ENCODE measurements around the gene DGCR2. TPM values are rescaled to one million over a fixed set of nuclear protein-coding genes. Genes with fewer than 3 reads are reported as not detected.
A peak's percentile ranks its signal among the peaks of the same experiment; 100 is the strongest.

The DGCR2 gene
- polyA plus RNA-seq, 1 donor (not counting 4 experiments of a cell fraction or from before 2014, with no cell fraction given): 23.2 TPM

- no peaks in the 10 kb centered on the region for H3K27me3 ChIP-seq (ENCODE audit: control insufficient read depth, extremely low read depth, insufficient read depth, low read length)
- no peak for DNase-seq (ENCODE audit: low read depth, low spot score)
- H3K27ac ChIP-seq (ENCODE audit: control insufficient read depth, insufficient read depth, low read length): peak within 1 kb of the TSS; percentile 45
- dilution Hi-C loops (cut with MboI; ENCODE audit: extremely low pct_ligation_motif_present, low sequenced_read_pairs): no loop called here
- H3K4me3 ChIP-seq (ENCODE audit: control insufficient read depth in 2 of 3, extremely low read depth in 1 of 3, insufficient read depth in 2 of 3, low read depth in 1 of 3, low read length in 3 of 3): no peak within 1 kb of the TSS
- H3K79me2 ChIP-seq (ENCODE audit: control insufficient read depth, insufficient read depth, low read length): no peaks in the 10 kb centered on the region
- H3K4me1 ChIP-seq (ENCODE audit: control insufficient read depth, extremely low read depth, insufficient read depth, low read length): peaks cover 19% of the 10 kb centered on the region
- peaks cover 3% of the 10 kb centered on the region for H3K9me1 ChIP-seq (ENCODE audit: control insufficient read depth, extremely low read depth, insufficient read depth, low read length)
- TF ChIP-seq EZH2 (IDR thresholded peaks at IDR 0.05; ENCODE audit: low read length) (no peak), CTCF (optimal IDR thresholded peaks at IDR 0.05 in 1 of 3, IDR thresholded peaks at IDR 0.05 in 1 of 3, conservative IDR thresholded peaks at IDR 0.05 in 1 of 3; ENCODE audit: extremely low read depth in 1 of 3, insufficient read depth in 2 of 3, low read length in 3 of 3) (no peak)
- FAIRE-seq: no peak
- H3K9me3 ChIP-seq (ENCODE audit: control insufficient read depth, low read depth, low read length): no peaks in the 10 kb centered on the region
- H3K4me2 ChIP-seq (ENCODE audit: control insufficient read depth, extremely low read depth, insufficient read depth, low read depth, low read length): peak within 1 kb of the TSS; percentile 41
- H3K36me3 ChIP-seq (ENCODE audit: control insufficient read depth in 2 of 2, extremely low read depth in 1 of 2, insufficient read depth in 2 of 2, low read length in 2 of 2): peaks cover 17% of the 10 kb centered on the region in 2 experiments
- no peak within 1 kb of the TSS for H2AFZ ChIP-seq (ENCODE audit: control insufficient read depth, low read length)
- no peak within 1 kb of the TSS for H3K9ac ChIP-seq (ENCODE audit: control insufficient read depth, extremely low read depth, insufficient read depth, low read length)
- no peaks in the 10 kb centered on the region for H4K20me1 ChIP-seq (ENCODE audit: control insufficient read depth, extremely low read depth, insufficient read depth, low read length)
Measured at GRCh38 chr22:19130959-19131684, 8.9 kb upstream of the DGCR2 start, which contains the start of gene TSSK2. Gene TSSK2, plus strand, starts transcription at chr22:19131308. Its CDS starts 92 bp downstream, at chr22:19131400.

- TF ChIP-seq CTCF (optimal IDR thresholded peaks at IDR 0.05 in 1 of 3, IDR thresholded peaks at IDR 0.05 in 1 of 3, conservative IDR thresholded peaks at IDR 0.05 in 1 of 3; ENCODE audit: extremely low read depth in 1 of 3, insufficient read depth in 2 of 3, low read length in 3 of 3) (no peak), EZH2 (IDR thresholded peaks at IDR 0.05; ENCODE audit: low read length) (no peak)
- Histone ChIP-seq H3K27me3 (ENCODE audit: control insufficient read depth, extremely low read depth, insufficient read depth, low read length) (no peaks in the 10 kb centered on the region), H3K4me3 (ENCODE audit: control insufficient read depth in 2 of 3, extremely low read depth in 1 of 3, insufficient read depth in 2 of 3, low read depth in 1 of 3, low read length in 3 of 3) (no peak overlapping the region), H2AFZ (ENCODE audit: control insufficient read depth, low read length) (no peak overlapping the region), H3K9ac (ENCODE audit: control insufficient read depth, extremely low read depth, insufficient read depth, low read length) (peak overlapping the region; percentile 22), H3K9me1 (ENCODE audit: control insufficient read depth, extremely low read depth, insufficient read depth, low read length) (peaks cover 3% of the 10 kb centered on the region), H3K4me2 (ENCODE audit: control insufficient read depth, extremely low read depth, insufficient read depth, low read depth, low read length) (peak overlapping the region; percentile 41), H3K79me2 (ENCODE audit: control insufficient read depth, insufficient read depth, low read length) (no peaks in the 10 kb centered on the region), H3K9me3 (ENCODE audit: control insufficient read depth, low read depth, low read length) (no peaks in the 10 kb centered on the region), H3K27ac (ENCODE audit: control insufficient read depth, insufficient read depth, low read length) (peak overlapping the region; percentile 45), H3K4me1 (ENCODE audit: control insufficient read depth, extremely low read depth, insufficient read depth, low read length) (peaks cover 19% of the 10 kb centered on the region), H4K20me1 (ENCODE audit: control insufficient read depth, extremely low read depth, insufficient read depth, low read length) (no peaks in the 10 kb centered on the region), H3K36me3 (ENCODE audit: control insufficient read depth in 2 of 2, extremely low read depth in 1 of 2, insufficient read depth in 2 of 2, low read length in 2 of 2) (peaks cover 17% of the 10 kb centered on the region in 2 experiments)
- dilution Hi-C loops (cut with MboI; ENCODE audit: extremely low pct_ligation_motif_present, low sequenced_read_pairs): no loop called here
- FAIRE-seq (peak; percentile 74), DNase-seq (ENCODE audit: low read depth, low spot score) (no peak)
Measured at GRCh38 chr22:19129871-19130270, 7.7 kb upstream of the DGCR2 start.
